ENCODE data around the gene S100A16.
A peak's percentile ranks its signal among the peaks of the same experiment; 100 is the strongest.
"Not testable (repeated sequence)": the region's sequence is repeated elsewhere in the genome, so short reads cannot be mapped to it uniquely, and the experiment has no call there.

The S100A16 gene

DNA sequence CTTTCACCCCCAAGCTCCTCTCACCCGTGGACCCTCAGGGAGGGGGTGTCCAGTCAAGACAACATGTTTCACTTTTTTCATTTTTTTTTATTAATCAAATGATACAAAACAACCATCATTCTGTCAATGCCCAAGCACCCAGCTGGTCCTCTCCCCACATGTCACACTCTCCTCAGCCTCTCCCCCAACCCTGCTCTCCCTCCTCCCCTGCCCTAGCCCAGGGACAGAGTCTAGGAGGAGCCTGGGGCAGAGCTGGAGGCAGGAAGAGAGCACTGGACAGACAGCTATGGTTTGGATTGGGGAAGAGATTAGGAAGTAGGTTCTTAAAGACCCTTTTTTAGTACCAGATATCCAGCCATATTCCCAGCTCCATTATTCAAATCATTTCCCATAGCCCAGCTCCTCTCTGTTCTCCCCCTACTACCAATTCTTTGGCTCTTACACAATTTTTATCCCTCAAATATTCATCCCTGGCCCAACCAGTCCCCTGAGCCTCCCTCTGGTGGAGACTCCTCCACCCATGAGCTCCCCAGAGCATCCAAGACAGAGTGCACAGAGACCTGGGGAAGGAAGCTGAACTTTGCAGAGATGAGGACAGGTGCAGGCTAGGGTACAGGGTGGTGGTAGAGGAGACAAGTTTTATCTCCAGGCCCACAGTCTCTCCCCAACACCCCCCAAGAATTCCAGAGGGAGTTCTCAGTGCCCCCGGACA, 1.4 kb upstream of the S100A16 start:
- DNase-seq, result no peak

DNA sequence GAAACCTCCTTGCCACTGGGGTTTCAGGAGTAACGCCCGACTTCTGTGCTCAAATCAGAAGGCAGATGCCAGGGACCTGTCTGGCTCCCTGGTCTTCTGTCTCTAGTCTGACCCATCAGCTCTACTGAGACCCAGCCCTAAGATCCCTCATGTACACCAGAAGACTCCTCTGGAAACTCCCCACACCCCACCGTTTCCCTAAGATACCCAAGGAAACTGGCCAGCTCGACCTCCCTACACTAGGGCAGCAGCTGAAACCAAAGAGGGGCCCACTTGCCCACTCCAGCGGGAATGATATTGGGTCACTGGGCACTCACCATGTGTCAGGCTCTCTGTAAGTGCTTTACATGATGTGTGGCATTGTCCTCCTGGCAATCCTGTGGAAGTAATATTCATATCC, 469 bp upstream of the S100A16 start:
- no peak for DNase-seq

DNA sequence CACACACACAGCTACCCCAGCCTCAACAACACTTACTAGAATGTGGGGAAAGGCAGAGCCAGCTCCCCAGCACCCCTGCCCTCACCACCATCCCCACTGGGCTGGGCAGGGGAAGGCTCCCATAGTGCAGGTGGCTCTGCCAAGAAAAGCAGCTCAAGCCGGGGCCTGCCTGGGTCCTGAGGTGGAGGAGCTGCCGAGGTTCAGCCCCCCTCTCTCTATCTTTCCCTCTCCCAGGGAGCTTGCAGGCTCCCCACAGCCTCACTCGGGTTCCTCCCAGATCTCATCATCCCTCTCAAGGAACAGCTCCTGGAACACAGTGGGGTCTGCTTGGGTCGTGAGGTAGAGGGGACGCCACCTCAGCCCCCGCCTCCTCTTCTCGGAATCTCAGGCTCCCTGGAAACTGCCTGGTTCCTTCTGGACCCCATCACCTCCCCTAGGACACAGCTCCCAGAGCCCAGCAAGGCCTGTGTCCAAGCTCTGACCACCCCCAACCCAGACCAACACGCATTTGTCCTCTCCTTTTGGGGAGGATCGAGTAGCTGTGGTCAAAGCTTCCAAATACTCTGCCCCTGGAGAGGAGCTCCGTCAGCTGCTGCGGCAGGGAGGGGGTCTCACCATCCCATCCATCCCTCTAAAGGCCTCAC, 704 bp downstream of the S100A16 start:
- peak; percentile 12 for DNase-seq

DNA sequence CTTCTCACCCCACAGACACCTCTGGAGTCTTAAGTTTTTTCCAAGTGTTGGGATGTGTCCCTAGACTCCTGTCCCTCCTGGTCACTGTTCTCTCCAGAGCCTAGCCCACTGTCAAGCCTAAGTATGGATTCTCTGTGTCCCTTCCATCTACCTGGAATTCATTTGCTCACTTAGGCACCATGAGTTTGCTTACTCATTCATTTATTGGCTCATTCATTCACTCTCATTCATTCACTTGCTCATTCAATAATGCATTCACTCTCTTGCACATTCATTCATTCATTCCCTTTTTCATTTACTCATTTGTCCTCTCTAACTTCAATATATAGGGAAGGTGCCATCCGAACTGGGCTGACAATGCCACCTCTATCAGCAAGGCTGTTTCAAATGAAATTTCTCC, 1.6 kb downstream of the S100A16 start:
- DNase-seq, result no peak

DNA sequence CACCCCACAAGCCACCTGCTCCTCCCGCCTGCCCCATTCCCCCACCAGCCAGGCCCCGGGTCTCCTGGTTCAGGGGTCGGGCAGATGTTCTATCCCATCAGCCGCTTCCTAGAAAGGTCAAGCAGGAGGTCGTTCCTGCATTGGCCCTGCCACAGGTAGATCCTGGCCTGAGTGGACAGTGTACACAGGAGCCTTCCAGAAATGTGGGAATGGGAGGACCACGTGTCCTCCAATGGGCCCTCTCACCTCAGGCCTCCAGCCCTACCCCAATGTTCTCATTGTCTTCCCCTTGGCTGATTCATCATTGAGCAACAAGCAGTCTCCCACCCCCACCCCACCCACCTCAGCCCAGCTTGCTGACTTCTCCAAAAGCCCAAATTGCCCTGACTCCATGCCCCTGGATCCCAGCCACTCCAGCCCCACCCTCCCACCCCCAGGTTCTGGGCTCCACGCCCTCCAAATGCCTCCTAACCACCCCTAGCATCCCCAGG, 2.1 kb downstream of the S100A16 start:
- DNase-seq, result peak; percentile 78

DNA sequence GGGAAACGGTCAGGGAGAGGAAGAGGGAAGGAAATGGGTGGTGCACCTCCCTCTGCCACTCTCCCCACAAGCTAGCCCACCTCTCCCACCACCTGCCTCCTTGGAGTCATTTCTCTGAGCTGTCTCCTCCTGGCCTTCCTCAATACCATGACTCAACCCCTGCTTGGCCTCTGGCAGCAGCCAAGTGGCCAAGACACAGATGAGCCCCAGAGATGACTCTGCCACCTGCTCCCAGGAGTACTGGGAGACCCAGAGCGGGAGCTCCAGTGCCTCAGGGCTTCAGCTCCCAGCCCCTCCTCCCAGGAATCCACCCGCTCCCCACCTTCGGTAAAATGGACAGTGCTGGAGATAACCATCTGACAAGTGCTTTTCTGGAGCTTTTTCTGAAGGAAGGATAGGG, 2.6 kb downstream of the S100A16 start:
- peak; percentile 67 for DNase-seq

DNA sequence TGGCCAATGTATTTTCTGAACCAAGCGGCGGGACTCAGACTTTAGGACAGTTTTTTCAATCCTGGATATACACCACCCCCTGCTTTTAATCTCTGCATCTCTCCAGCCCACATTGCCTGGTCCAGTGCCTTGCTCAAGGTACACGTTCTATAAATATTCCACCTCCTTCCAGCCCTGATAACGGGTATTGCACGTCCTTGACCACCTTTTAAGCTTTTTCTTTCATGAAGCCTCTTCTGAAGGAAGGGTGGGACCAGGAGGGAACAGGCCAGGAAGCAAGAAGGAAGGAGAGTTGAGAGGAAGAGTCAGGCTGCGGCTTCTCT, 3.4 kb downstream of the S100A16 start:
- DNase-seq, result peak; percentile 49

DNA sequence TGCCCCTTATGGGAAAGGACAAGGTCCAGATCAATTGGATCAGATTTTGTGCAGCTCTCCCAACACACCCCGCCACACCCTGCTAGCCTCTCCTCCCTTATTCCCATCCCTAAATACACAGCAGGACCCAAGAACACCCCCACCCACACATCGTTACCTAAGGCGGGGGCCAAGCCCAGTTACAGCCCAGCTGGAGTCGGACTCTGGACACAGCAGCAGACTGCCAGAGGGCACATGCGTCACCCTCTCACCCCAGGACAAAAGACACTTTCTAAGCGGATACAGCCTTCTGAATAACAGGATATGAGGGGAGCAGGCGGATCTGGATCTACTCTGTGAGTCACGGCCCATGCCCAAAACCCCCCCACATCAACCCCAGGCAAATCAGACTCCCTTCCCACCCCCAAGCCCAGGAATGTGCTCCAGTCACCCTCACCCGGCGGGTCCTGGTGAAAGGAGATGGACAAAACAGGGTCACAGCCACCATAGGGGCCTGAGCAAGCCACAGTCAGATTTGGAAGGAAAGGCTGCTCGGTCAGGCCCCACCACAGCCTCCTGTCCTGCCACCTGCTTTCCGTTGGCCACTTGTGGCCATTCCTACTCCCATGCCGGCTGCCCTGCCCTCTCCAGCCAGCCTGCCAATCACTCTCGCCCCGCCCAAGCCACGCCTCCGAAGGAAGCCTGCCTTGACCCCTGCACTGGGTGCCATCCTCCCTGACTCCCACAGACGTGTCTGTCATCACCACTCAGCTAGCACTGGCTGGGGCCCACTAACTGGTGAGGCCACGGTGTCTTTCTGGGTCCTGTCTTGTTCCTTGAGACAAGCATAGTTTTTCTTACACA, 4.0 kb downstream of the S100A16 start:
- DNase-seq, result peak; percentile 97

DNA sequence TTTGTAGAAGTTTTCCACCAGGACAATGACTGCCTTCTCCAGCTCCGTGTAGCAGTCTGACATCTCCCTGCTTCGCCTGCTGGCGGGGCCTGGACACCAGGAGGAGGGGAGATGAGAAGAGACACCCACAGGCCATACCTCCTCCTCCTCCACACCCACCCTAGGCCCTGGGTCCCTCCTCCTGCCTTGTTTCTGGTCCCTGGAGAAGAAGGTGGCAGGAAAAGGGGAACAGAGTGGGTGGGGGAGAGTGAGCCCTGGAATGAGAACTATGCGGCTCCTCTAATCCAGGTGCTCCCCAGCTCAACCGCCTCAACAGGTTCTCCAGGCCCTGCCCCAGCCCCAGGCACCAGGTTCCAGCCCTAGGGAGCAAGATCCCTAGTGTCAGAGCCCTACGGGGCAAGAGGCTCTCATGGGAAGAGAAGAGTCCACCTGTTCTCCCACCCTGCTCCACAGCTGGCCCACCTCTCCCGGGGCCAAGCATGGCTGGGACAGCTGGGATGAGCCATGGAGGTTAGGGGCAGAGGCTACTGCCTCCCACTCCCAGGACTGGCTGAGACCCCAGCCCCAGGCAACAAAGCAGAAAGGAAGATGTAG, 4.8 kb downstream of the S100A16 start:
- no peak for DNase-seq

DNA sequence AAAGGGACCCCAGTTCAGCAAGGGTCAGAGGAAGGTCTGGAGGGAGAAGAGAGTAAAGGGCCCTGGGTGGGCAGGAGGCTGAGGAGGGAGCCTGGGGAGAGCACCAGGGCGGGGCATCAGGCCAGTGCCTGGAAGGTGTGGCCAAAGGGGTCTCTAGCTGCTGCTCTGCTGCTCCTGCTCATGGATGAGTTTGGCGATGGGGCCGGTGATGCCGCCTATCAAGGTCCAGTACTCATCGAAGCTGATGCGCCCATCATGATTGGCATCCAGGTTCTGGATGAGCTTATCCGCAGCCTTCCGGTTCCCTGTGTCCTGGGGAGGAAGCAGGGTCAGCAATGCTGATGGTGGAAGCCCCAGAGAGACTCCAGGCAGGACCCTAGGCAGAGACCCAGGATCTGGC, 5.6 kb downstream of the S100A16 start:
- DNase-seq, result no peak

DNA sequence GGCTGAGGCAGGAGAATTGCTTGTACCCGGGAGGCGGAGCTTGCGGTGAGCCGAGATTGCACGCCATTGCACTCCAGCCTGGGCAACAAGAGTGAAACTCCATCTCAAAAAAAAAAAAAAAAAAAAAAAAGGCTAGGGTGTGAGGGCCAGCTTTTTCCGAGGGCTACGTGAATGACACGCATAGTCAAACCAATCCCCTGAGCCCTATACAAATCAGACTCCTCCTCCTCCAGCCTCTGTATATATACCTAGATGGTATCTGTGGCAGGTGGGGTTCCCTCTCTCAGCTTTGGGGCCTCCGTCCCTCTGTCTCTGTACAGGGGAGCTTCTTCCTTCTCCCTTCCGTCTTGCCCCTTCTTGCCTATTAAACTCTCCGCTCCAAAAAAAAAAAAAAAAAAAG, 6.7 kb downstream of the S100A16 start:
- DNase-seq, result no peak

DNA sequence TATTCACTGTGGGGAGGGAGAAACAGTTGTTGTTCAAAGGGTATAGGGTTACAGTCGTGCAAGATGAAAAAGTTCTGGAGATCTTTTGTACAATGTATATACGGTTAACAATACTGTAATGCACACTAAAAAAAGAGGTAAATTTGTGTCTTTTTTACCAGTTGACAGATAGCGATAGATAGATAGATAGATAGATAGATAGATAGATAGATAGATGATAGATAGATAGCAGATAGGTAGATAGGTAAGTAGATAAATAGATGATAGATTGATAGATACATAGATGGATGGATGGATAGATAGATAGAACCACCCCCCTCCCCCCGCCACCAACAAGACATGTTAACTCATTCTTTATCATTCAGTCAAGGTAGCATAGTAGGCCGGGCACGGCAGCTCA, 10.2 kb downstream of the S100A16 start:
- DNase-seq, result no peak

DNA sequence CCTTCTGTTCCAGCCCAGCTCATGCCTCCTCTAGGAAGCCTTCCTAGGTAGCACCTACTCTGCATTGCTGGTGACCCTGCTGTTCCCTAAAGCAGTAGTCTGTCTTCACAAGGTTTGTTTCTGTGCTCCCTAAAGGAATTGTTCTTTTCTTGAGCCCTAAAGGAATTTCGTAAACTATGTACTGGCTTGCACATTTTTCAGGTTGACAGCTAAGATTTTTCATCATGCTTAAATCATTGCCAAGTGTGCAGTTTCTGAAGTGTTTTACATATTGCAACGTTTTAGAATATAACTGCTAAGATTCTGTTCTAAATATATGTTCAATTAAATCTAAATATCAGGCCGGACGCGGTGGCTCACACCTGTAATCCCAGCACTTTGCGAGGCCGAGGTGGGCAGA, 13.1 kb downstream of the S100A16 start:
- DNase-seq, result no peak

DNA sequence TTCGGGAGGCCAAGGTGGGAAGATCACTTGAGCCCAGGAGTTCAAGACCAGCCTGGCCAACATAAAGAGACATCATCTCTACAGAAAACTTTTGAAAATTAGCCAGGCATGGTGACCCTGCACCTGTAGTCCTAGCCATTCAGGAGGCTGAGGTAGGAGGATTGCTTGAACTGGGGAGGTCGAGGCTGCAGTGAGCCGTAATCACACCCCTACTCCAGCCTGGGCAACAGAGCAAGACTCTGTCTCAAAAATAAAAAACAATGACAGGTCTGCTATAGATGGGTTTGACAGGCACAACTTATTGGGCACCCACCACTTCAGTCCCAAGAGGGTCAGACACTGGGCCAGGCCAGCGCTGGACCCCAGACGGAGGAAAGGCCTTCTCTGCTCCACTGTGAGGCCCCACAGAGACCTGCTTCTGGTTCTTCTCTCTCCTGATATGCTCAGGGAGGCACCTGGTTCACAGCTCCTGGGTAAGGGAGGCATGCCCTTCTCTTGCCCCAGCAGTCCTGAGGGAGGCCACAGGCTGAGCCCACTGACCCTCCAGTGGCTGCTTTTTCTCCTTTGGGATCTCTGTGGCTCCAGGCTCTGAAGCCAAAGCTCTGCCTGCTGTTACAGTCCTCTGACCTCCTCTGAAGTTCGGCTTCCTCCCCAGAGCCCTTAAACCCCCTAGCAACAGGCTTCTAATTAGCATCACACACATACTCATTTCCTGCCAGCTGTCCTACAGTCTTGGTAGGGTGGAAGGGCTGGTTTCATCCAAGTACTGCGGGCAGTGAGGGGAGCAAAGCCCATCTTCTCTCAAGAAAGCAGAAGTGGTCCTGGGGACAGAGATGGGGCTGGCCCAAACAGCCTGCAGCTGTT, 14.4 kb downstream of the S100A16 start:
- no peak for DNase-seq

DNA sequence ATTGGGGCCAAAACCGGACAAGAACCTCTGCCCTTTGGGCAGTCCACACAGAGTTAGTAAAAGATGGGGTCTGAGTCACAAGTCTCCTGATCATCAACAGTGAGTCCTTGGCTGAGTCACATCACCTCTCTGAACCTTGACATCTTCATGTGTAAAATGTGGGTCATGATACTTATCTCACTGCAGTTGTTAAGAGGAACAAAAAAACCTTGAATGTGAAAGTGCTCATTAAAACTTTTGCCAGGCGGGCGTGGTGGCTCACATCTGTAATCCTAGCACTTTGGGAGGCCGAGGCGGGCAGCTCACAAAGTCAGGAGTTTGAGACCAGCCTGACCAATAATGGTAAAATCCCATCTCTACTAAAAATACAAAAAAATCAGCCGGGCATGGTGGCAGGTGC, 15.7 kb downstream of the S100A16 start:
- DNase-seq, result peak; percentile 43

DNA sequence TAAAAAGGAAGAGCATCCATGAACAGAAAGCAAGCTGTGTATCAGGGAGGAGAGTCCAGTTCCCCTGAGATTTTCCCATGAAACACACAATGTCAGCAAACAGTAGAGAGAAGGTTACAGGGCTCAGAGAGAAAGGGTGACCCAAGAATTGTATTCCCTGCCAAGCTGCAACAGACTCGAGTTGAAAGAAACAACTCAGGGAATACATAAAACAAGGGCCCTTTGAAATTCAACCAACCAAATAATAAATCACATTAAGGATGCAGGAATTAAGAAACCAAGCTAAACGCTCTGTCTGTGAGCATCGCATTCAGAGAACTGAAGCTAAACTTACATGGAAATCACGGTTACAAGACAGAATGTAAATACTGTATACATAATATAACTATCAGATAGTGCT, 20.2 kb downstream of the S100A16 start:
- no peak for DNase-seq

DNA sequence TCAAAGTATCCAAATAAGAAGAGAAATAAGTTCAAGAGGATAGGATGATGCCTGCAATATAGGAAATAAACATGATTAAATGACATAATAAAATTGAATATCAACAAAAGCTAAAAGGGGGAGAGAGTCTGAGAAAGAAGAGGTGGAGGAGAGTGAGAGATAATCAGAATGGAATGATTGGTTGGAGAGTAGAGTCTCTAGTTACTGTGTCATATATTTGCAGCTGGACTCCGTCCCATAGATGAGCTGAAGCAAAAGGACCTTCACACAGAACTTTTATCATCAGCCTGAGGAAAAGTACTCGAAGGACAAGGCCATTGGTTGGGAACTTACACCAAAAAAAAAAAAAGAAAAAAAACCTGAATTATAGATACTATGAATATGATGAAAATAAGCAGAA, 24.5 kb downstream of the S100A16 start:
- DNase-seq, result no peak

DNA sequence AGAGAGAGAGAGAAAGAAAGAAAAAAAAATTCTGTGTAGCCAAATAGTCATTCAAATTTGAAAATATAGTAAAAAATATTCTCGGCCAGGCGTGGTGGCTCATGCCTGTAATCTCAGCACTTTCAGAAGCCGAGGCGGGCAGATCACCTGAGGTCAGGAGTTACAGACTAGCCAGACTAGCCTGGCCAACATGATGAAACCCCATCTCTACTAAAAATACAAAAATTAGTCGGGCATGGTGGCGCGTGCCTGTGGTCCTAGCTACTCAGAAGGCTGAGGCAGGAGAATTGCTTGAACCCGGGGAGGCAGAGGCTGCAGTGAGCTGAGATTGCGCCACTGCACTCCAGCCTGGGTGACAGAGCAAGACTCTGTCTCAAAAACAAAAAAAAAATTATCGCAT, 24.9 kb downstream of the S100A16 start:
- DNase-seq, result not testable (repeated sequence)

DNA sequence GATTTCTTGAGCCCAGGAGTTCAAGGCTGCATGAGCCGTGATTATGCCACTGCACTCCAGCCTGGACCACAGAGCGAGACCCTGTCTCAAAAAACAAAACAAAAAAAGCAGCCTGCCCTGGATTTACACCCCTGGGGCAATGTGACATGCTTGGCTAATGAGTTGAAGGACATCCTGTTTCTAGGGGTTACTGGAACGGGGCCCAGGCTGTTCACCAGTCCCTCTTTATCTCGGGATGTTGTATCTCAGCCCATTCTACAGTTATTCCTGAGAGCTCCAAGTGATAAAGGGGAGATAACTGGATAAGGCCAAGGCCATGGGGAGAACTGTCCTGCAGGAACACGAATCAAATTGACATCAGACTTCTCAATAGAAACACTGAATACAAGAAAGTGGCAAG, 25.6 kb downstream of the S100A16 start:
- DNase-seq, result no peak

DNA sequence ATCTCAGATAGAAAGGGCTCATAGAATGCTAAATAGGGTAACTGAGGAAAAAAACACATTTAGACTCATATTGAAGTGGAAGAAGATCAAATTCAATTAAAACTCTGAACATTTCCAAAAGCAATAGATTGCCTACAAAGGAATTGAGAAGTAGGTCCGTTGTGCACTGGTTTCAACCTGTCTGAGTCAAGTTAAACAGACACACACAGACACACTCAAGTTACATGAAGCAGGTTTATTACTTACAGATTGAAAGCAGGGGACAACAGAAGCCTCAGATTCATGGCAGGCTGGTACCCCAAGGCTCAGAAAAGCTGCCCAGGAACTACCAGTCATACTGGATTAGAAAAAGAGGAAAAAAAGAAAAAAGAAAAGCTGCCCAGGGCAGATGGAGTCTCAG, 26.6 kb downstream of the S100A16 start:
- DNase-seq, result no peak

DNA sequence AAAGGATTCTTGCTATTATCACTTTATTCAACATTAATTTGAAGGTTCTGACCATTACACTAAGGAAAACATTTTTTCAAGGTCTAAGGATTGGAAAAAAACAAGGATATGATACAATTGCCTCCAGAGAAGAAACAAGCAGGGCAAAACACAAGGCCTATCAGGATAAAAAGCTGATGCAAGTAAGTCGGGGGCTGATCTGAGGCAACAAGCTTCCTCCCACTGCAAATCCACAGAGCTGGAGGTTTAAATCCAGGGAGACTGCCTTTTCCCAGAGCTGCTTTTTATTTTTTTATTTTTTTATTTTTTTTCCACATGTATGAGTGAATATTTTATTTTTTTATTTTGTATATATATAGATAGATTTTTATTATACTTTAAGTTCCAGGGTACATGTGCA, 27.9 kb downstream of the S100A16 start:
- no peak for DNase-seq

DNA sequence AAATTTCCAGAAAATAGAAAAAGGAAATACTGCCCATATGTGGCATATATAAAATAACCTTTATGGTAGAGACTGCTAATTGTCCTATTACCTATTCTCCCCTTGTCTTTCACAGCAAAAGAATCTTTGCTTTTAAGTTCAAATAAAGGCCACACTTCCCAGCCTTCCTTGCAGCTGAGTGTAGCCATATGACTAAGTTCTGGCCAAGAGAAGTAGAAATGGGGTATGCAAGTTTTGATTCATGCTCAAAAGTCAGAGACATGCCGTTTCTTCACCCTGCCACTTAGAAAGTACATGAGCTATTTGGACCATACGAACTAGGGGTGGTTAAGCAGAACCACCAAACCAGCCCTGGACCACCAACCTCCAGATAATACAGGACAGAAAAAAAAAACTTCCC, 29.0 kb downstream of the S100A16 start:
- no peak for DNase-seq

DNA sequence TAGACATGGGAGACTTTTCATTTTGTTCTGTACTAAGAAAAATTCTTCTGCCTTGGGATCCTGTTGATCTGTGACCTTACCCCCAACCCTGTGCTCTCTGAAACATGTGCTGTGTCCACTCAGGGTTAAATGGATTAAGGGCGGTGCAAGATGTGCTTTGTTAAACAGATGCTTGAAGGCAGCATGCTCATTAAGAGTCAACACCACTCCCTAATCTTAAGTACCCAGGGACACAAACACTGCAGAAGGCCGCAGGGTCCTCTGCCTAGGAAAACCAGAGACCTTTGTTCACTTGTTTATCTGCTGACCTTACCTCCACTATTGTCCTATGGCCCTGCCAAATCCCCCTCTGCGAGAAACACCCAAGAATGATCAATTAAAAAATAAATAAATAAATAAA, 29.4 kb downstream of the S100A16 start:
- DNase-seq, result not testable (repeated sequence)

Measured in NCI-H226 (cell line).